SK-N-SH (cell line): ENCODE data around the gene TPCN2. TPM values are rescaled to one million over a fixed set of nuclear protein-coding genes. Genes with fewer than 3 reads are reported as not detected.
A peak's percentile ranks its signal among the peaks of the same experiment; 100 is the strongest.

Source experiments
- CTCF ChIA-PET: fragments of 300-600, 350-600 bp; formaldehyde crosslinking; extraction: SDS; loops from one replicate; lab custom pipeline; 2021; lab: Yijun Ruan, JAX
- POLR2A ChIA-PET: fragments of 350-600 bp; sonication (Branson Sonifier 250); formaldehyde crosslinking; extraction: SDS; loops from one replicate; lab custom pipeline; 2020; ENCODE audit warnings: antibody characterized with exemption, inconsistent platforms; lab: Yijun Ruan, JAX
- DNase-seq: peaks from one replicate; pipeline ENCODE4 v3.0.0; 2012
- H2AFZ ChIP-seq: fragments of 200-600 bp; sonication (generic); 2 replicates; pipeline ENCODE4 v1.8.1; 2016; ENCODE audit warnings: antibody characterized with exemption, mild to moderate bottlenecking, low read depth
- H3F3A ChIP-seq: fragments of 200-600 bp; sonication (generic); replicated peaks from 2 replicates; pipeline ENCODE3; 2016; ENCODE audit warnings: antibody characterized with exemption, mild to moderate bottlenecking; ENCODE audit not compliant: insufficient read depth
- H3K27ac ChIP-seq, 2 experiments: fragments of 200-500 bp in 1 of 2; fragments of 200-600 bp in 1 of 2; sonication (Bioruptor generic) in 1 of 2; sonication (generic), shearing (Covaris generic) in 1 of 2; 2 replicates each; pipeline versions ENCODE4 v1.5.1 to v1.6.1; 2014 to 2016; ENCODE audit warnings: low read depth in 2 of 2, inconsistent platforms in 1 of 2, low read length in 1 of 2, mild to moderate bottlenecking in 1 of 2, mixed read lengths in 1 of 2
- H3K27me3 ChIP-seq: fragments of 200-600 bp; sonication (generic), shearing (Covaris generic); 2 replicates; pipeline ENCODE4 v1.6.1; 2016; ENCODE audit warnings: mixed run types; ENCODE audit not compliant: insufficient read depth
- H3K36me3 ChIP-seq, 2 experiments: fragments of 200-500 bp in 1 of 2; fragments of 200-600 bp in 1 of 2; sonication (Bioruptor generic) in 1 of 2; sonication (generic) in 1 of 2; replicated peaks in 1 of 2; 2 replicates each; pipeline versions ENCODE3 to v1.5.1; 2014 to 2016; ENCODE audit warnings: low read length in 1 of 2, mild to moderate bottlenecking in 1 of 2; ENCODE audit not compliant: insufficient read depth in 2 of 2, control insufficient read depth in 1 of 2
- H3K4me1 ChIP-seq, 2 experiments: fragments of 200-500 bp in 1 of 2; fragments of 200-600 bp in 1 of 2; sonication (Bioruptor generic) in 1 of 2; sonication (generic), shearing (Covaris generic) in 1 of 2; 2 replicates each; pipeline versions ENCODE4 v1.5.1 to v1.6.1; 2014 to 2016; ENCODE audit warnings: low read depth in 1 of 2, low read length in 1 of 2, mixed run types in 1 of 2; ENCODE audit not compliant: insufficient read depth in 2 of 2, control insufficient read depth in 1 of 2
- H3K4me2 ChIP-seq: fragments of 200-600 bp; sonication (generic), shearing (Covaris generic); 2 replicates; pipeline ENCODE4 v1.6.1; 2017; ENCODE audit warnings: mixed run types
- H3K4me3 ChIP-seq, 2 experiments: fragments of 200-500 bp in 1 of 2; fragments of 200-600 bp in 1 of 2; sonication (Bioruptor generic) in 1 of 2; sonication (generic), shearing (Covaris generic) in 1 of 2; 2 replicates each; pipeline versions ENCODE4 v1.5.1 to v1.8.1; 2014 to 2016; ENCODE audit warnings: low read depth in 2 of 2, inconsistent platforms in 1 of 2, low read length in 1 of 2, mild to moderate bottlenecking in 1 of 2, mixed read lengths in 1 of 2, moderate library complexity in 1 of 2
- H3K79me2 ChIP-seq: fragments of 200-600 bp; sonication (generic); 2 replicates; pipeline ENCODE4 v1.8.1; 2017; ENCODE audit warnings: mild to moderate bottlenecking; ENCODE audit not compliant: insufficient read depth
- H3K9ac ChIP-seq: fragments of 200-600 bp; sonication (generic); 2 replicates; pipeline ENCODE4 v1.6.1; 2017; ENCODE audit warnings: mixed run types
- H3K9me2 ChIP-seq: fragments of 200-600 bp; sonication (generic); 2 replicates; pipeline ENCODE4 v1.6.1; 2017; ENCODE audit warnings: mixed run types
- H3K9me3 ChIP-seq: fragments of 200-600 bp; sonication (generic); 2 replicates; pipeline ENCODE4 v1.6.1; 2017; ENCODE audit warnings: mixed run types, mild to moderate bottlenecking, moderate library complexity
- H4K20me1 ChIP-seq: fragments of 200-600 bp; sonication (generic); 2 replicates; pipeline ENCODE4 v1.6.1; 2017; ENCODE audit warnings: mild to moderate bottlenecking, mixed run types; ENCODE audit not compliant: insufficient read depth
- CTCF ChIP-seq: fragments of 200-600 bp; sonication (generic); IDR thresholded peaks from 2 replicates; pipeline ENCODE4 v1.6.1; 2017; ENCODE audit warnings: antibody characterized with exemption, mild to moderate bottlenecking, moderate library complexity
- NRF1 ChIP-seq: IDR thresholded peaks from 2 replicates; pipeline ENCODE4 v1.6.1; 2012; ENCODE audit warnings: low read depth, mild to moderate bottlenecking, low read length
- RCOR1 ChIP-seq: fragments of 150-350 bp; IDR thresholded peaks from 2 replicates; pipeline ENCODE4 v1.6.1; 2017; ENCODE audit warnings: antibody characterized with exemption, low read length
- RXRA ChIP-seq: IDR thresholded peaks from 2 replicates; pipeline ENCODE4 v1.4.0; 2012; ENCODE audit warnings: low read depth, mild to moderate bottlenecking, borderline replicate concordance
- WGBS: methylation state at CpG from one replicate; pipeline ENCODE4 v1.1.6; 2017; ENCODE audit warnings: low lambda C conversion rate; 5-methylcytosine and 5-hydroxymethylcytosine counted together
- polyA plus RNA-seq, 3 experiments: library from polyadenylated mRNA; depleted of rRNA; stranded (reverse); fragments of >200 nt; gene quantifications; 2 replicates each; pipeline ENCODE4 v1.2.3, GENCODE V29; 2012
- small RNA-seq, 7 experiments: library from RNA; depleted of rRNA; stranded (forward); fragments of <200 nt; gene quantifications; one replicate each; pipeline ENCODE3, GENCODE V24; 2012

TPCN2 gene
- polyA plus RNA-seq, 1 of the 3 experiments (the other 2 are of a cell fraction), result 8.7 TPM

GRCh38 chr11:69180726-69181125 lies 132.0 kb downstream of the TPCN2 start (continued):
- TF ChIP-seq CTCF, result no peak

GRCh38 chr11:69183613-69184012 lies 134.9 kb downstream of the TPCN2 start:
- Histone ChIP-seq H3K9me3 (no peaks in the 10 kb centered on the region), H3K9ac (no peak overlapping the region), H3K4me1 (peaks cover 0 to 14% of the 10 kb centered on the region in 2 experiments; a peak in 2 of 4 replicates), H3K36me3 (no peaks in the 10 kb centered on the region), H3K27me3 (peaks cover 4% of the 10 kb centered on the region), H3K79me2 (no peaks in the 10 kb centered on the region), H3K4me2 (no peak overlapping the region), H3K9me2 (no peaks in the 10 kb centered on the region), H2AFZ (no peak overlapping the region), H3K4me3 (no peak overlapping the region), H3F3A (no peaks in the 10 kb centered on the region), H3K27ac (peak overlapping the region in 1 of 2 experiments; percentile 60; a peak in 2 of 4 replicates), H4K20me1 (no peaks in the 10 kb centered on the region)
- ChIA-PET POLR2A (interaction anchor here (0.7 kb wide), 1 partner anchor 260 kb away, joined by 3 read pairs; no protein-coding TSS in a partner anchor), CTCF (interaction anchor here (0.8 to 2.3 kb wide), 8 partner anchors 9 to 487 kb away, joined by 3 to 6 read pairs (median 4); no protein-coding TSS in a partner anchor)
- WGBS, result 89% methylated on average over 7 of the region's 8 CpGs
- no peak for DNase-seq
- TF ChIP-seq RCOR1 (no peak), NRF1 (no peak), RXRA (no peak)

Small RNAs within 50 kb of the gene (small RNA-seq; reads per million reads assigned to genes)
- gene MIR3164, result 0 to 0.78 (median 0.40) reads per million in 7 experiments

Other genes with a start within 250 kb of the TPCN2 start
- 22.5 and 31.2 TPM in 2 replicates for gene CPT1A, start 207.0 kb upstream of the TPCN2 start, polyA plus RNA-seq (2012; rRNA removed)
- 98.3 and 125 TPM in 2 replicates for gene MRPL21, start 145.1 kb upstream of the TPCN2 start, polyA plus RNA-seq (2012; rRNA removed)
- 7.8 and 9.0 TPM in 2 replicates for gene IGHMBP2, start 145.0 kb upstream of the TPCN2 start, polyA plus RNA-seq (2012; rRNA removed)
- not detected in 2 replicates for gene MRGPRD, start 67.9 kb upstream of the TPCN2 start, polyA plus RNA-seq (2012; rRNA removed)
- gene MRGPRF, start 35.7 kb upstream of the TPCN2 start, polyA plus RNA-seq (2012; rRNA removed), result 0.18 and 0.19 TPM in 2 replicates
- 0.13 and 0.16 TPM in 2 replicates for gene SMIM38, start 107.0 kb downstream of the TPCN2 start, polyA plus RNA-seq (2012; rRNA removed)
- gene MYEOV, start 245.2 kb downstream of the TPCN2 start, polyA plus RNA-seq (2012; rRNA removed), result 3.0 and 3.6 TPM in 2 replicates